T-helper 2 cell treated with Interferon-gamma antibody and Interleukin-4, amounts not matched to agents 5 μg/mL and 100 μg/mL, for 36 hours (primary cell): ENCODE results near the gene PCNX1.

Experiments used
- DNase-seq: peaks from one replicate; pipeline ENCODE4 v3.0.0; 2021; ENCODE audit warnings: low spot score
- H3K27ac Mint-ChIP-seq: one replicate; pipeline ENCODE4 v1.8.0; 2021; ENCODE audit warnings: mild to moderate bottlenecking, mixed read lengths
- H3K27me3 Mint-ChIP-seq: one replicate; pipeline ENCODE4 v1.8.0; 2021; ENCODE audit warnings: low read depth, mixed read lengths
- H3K36me3 Mint-ChIP-seq: one replicate; pipeline ENCODE4 v1.8.0; 2021; ENCODE audit warnings: low read depth, mixed read lengths
- H3K4me1 Mint-ChIP-seq: one replicate; pipeline ENCODE4 v1.8.0; 2021; ENCODE audit warnings: low read depth, mixed read lengths
- H3K4me3 Mint-ChIP-seq: one replicate; pipeline ENCODE4 v1.8.0; 2022; ENCODE audit warnings: mild to moderate bottlenecking, moderate library complexity, mixed read lengths
- H3K9me3 Mint-ChIP-seq: one replicate; pipeline ENCODE4 v1.8.0; 2021; ENCODE audit warnings: mixed read lengths

The PCNX1 gene

DNA sequence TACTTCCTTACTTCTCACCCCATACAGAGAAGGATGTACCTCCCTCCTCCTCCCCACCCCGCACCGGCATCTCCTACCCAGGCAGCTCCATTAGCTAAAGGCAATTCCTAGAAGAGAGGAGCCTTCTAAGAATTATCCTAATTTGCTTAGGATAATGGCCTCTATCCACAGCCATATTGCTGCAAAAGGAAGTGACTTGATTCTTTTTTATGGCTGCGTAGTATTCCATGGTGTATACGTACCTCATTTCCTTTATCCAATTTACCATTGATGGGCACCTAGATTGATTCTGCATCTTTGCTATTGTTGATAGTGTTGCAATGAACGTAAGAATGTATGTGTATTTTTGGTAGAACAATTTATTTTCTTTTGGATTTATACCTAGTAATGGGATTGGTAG lies 189.7 kb downstream of the PCNX1 start:
- H3K27ac Mint-ChIP-seq, result no peak overlapping the region

DNA sequence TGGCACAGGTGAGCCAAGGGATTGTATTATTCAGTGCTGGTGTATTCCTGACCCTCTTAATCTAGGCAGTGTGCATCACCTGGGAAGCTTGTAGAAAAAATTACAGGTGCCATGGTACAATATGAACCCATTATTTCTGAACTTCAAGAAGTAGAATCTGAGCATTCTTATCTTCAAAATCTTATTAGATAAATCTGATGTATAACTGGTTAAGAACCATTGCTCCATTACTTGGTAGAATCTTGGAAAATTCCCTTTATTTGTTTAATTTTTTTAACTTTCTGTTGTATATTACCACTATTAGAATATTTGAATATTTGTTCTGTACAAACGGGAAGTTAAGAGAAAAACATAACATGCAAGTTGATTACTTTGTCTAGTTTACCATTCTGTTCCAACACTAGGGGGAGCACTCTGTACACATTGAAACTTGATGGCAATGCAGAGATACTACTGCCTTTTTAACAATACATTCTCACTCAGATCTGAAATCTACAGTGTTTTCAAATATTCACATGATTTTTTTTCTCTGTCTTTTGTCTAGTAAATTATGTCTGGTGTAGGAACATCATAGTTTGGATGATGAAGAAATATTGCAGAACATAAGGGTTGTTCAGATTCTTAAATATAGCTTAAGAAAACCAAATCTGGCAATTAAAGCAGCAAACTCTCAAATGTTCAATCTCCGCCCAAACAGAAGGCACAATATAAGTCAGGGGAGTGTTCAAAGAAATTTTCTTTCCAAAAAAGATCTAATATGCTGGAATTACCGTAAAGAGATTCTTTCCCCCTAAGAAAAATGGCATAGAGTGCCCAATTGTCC lies 196.6 kb downstream of the PCNX1 start:
- no peak overlapping the region for H3K4me3 Mint-ChIP-seq
- no peaks in the 10 kb centered on the region for H3K27me3 Mint-ChIP-seq
- H3K9me3 Mint-ChIP-seq, result no peaks in the 10 kb centered on the region
- H3K4me1 Mint-ChIP-seq, result peaks cover 5% of the 10 kb centered on the region
- DNase-seq, result no peak
- no peak overlapping the region for H3K27ac Mint-ChIP-seq
- H3K36me3 Mint-ChIP-seq, result peaks cover 29% of the 10 kb centered on the region

More for the DNA sequence above, 189.7 kb downstream of the PCNX1 start:
- Mint-ChIP-seq H3K4me3 (no peak overlapping the region), H3K36me3 (peaks cover 44% of the 10 kb centered on the region), H3K4me1 (peaks cover 2% of the 10 kb centered on the region), H3K9me3 (peaks cover 11% of the 10 kb centered on the region), H3K27me3 (no peaks in the 10 kb centered on the region)
- no peak for DNase-seq

DNA sequence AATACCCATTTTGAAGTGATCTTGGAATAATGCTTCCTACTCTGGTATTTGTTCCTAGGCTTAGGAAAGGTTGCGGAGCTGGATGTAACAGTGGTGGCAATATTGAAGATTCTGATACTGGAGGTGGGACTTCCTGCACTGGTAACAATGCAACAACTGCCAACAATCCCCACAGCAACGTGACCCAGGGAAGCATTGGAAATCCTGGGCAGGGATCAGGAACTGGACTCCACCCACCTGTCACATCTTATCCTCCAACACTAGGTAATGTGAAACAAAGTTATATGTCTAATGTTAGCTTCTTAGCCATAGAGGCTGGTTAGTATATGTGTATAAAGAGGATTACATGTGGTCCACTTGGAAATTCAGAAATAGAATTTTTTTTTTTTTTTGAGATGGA lies 197.9 kb downstream of the PCNX1 start:
- Mint-ChIP-seq H3K4me3 (no peak overlapping the region), H3K4me1 (peaks cover 2% of the 10 kb centered on the region), H3K27ac (no peak overlapping the region), H3K27me3 (no peaks in the 10 kb centered on the region), H3K36me3 (peaks cover 39% of the 10 kb centered on the region), H3K9me3 (no peaks in the 10 kb centered on the region)
- DNase-seq, result no peak

DNA sequence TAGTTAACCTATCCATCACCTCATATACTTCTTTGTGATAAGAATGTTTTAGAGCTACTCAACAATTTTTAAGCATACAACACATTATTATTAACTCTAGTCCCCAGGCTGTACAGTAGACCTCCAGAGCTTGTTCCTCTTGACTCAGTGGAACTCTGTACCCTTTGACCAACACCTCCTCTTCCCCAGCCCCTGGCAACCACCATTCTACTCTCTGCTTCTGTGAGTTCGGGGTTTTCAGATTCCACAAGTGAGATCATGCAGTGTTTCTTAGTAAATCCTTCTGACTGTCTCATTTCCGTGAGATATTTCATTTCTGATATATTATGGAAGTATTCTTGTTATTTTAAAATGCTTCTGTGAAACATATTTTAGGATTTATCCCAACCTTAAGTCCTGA lies 200.7 kb downstream of the PCNX1 start:
- Mint-ChIP-seq H3K4me3 (no peak overlapping the region), H3K4me1 (peaks cover 2% of the 10 kb centered on the region), H3K36me3 (peaks cover 47% of the 10 kb centered on the region), H3K9me3 (no peaks in the 10 kb centered on the region), H3K27me3 (no peaks in the 10 kb centered on the region), H3K27ac (no peak overlapping the region)
- no peak for DNase-seq

DNA sequence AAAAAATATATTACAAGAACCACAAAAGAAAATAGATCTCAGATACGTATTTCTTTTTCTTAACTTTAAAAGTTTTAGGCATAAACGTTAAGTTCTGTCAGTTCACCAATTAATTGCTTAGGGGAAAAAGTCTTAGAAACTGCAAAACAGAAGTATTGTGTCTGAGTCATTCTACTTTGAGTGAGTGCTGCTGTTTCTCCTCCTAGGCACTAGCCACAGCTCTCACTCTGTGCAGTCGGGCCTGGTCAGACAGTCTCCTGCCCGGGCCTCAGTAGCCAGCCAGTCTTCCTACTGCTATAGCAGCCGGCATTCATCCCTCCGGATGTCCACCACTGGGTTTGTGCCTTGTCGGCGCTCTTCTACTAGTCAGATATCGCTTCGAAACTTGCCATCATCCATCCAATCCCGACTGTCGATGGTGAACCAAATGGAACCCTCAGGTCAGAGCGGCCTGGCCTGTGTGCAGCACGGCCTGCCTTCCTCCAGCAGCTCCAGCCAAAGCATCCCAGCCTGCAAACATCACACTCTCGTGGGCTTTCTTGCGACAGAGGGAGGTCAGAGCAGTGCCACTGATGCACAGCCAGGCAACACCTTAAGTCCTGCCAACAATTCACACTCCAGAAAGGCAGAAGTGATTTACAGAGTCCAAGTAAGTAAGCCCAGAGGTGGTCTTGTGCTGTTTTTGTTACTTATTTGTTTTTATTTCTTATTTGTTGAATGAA lies 201.3 kb downstream of the PCNX1 start:
- Mint-ChIP-seq H3K9me3 (no peaks in the 10 kb centered on the region), H3K36me3 (peaks cover 43% of the 10 kb centered on the region), H3K27me3 (no peaks in the 10 kb centered on the region), H3K27ac (no peak overlapping the region), H3K4me1 (peaks cover 2% of the 10 kb centered on the region), H3K4me3 (no peak overlapping the region)
- no peak for DNase-seq

DNA sequence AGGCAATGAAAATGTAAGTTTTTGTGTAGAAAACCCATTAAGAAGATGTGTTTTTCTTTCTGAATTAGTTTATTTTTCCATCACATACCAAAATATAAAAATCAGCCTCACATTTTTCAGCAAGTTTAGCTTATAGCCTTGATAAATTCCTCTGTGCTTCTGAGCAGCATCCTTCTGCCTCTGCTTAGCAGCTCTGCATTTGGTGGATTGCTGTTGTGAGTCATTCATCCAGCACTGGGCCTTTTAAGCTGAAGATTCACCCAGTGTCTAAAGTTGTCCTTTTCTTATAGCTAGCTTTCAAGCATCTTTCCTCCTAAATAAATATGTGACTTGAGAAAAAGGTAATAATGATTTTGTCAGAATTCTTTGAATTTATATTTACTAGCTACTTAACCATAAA lies 206.1 kb downstream of the PCNX1 start:
- H3K4me3 Mint-ChIP-seq, result no peak overlapping the region

DNA sequence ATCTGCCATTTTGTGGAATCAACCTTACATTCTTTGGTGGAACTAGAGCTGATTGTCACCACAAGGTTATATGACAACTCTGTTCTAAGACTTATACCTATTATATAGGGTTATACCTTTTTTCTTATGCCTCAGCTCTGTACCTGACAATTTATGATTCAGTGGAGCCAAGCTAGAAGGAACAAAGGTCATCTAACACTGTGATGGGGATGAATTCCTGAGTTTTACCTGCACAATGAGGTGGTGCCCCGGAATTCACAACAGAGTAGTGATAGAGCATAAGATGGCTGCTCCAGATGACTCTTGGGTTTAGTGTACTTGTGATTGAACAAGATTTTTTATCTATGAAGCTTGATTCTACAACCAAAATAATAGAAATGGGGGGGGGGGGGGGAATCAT lies 207.3 kb downstream of the PCNX1 start:
- H3K36me3 Mint-ChIP-seq, result peaks cover 24% of the 10 kb centered on the region
- H3K4me3 Mint-ChIP-seq, result no peak overlapping the region
- no peak for DNase-seq
- H3K27ac Mint-ChIP-seq, result no peak overlapping the region
- H3K4me1 Mint-ChIP-seq, result peaks cover 7% of the 10 kb centered on the region
- H3K27me3 Mint-ChIP-seq, result no peaks in the 10 kb centered on the region
- H3K9me3 Mint-ChIP-seq, result no peaks in the 10 kb centered on the region

More for the DNA sequence above, 206.1 kb downstream of the PCNX1 start:
- Mint-ChIP-seq H3K27me3 (no peaks in the 10 kb centered on the region), H3K27ac (no peak overlapping the region), H3K4me1 (peaks cover 3% of the 10 kb centered on the region), H3K9me3 (no peaks in the 10 kb centered on the region), H3K36me3 (peaks cover 30% of the 10 kb centered on the region)
- DNase-seq, result no peak

DNA sequence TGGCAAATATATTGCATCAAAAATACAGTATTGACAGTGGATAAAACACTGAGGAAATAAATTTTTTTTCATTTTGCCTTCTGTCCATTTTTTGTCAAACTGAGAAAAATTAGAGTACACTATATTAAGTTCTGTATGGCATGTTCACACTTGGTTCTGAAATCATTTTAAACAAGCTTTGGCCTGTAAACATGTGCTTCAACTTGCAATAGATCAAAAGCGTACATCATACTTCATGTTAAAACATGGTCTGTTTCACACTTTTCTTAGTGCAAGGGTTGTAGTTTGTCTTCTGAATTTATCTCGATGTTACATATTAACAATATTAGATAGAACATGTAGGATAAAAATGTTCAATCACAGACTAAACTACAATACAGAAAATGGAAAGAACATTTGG lies 208.0 kb downstream of the PCNX1 start:
- H3K36me3 Mint-ChIP-seq, result peaks cover 18% of the 10 kb centered on the region
- DNase-seq, result no peak
- no peaks in the 10 kb centered on the region for H3K9me3 Mint-ChIP-seq
- H3K27me3 Mint-ChIP-seq, result no peaks in the 10 kb centered on the region
- H3K27ac Mint-ChIP-seq, result no peak overlapping the region
- no peak overlapping the region for H3K4me3 Mint-ChIP-seq
- peaks cover 7% of the 10 kb centered on the region for H3K4me1 Mint-ChIP-seq

DNA sequence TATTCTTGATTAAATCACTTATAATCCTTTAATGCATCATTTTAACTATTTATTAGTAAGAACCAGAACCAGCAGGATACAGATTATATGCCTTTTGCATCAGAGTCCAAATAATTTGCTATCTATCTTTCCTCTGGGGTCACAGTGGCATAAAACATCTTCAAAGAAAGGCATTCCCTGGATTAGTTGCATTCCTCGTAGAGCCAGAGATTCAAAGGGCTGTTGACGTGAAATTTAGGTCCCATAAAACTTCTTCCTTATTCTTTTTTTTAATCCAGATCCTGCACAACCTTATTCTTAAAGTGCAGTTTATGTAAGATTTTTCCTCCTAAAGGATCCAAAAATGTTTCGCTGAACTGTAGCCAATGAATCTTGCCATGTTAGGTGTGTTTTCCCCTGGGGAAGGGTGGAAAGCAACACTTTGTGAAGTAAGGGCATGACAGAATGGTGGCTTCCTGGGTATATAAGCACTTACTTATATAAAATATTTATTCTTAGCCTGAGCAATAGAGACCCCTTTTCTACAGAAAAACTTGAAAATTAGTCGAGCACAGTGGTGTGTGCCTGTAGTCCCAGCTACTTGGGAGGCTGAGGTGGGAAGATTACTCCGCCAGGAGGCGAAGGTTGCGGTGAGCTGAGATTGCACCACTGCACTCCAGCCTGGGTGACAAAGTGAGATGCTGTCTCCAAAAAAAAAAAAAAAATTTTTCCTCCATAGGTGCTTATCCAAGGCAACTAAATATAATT lies 208.7 kb downstream of the PCNX1 start:
- no peak for DNase-seq
- H3K27me3 Mint-ChIP-seq, result no peaks in the 10 kb centered on the region
- no peaks in the 10 kb centered on the region for H3K9me3 Mint-ChIP-seq
- H3K4me1 Mint-ChIP-seq, result peaks cover 7% of the 10 kb centered on the region
- H3K4me3 Mint-ChIP-seq, result no peak overlapping the region
- no peak overlapping the region for H3K27ac Mint-ChIP-seq
- H3K36me3 Mint-ChIP-seq, result peaks cover 14% of the 10 kb centered on the region

DNA sequence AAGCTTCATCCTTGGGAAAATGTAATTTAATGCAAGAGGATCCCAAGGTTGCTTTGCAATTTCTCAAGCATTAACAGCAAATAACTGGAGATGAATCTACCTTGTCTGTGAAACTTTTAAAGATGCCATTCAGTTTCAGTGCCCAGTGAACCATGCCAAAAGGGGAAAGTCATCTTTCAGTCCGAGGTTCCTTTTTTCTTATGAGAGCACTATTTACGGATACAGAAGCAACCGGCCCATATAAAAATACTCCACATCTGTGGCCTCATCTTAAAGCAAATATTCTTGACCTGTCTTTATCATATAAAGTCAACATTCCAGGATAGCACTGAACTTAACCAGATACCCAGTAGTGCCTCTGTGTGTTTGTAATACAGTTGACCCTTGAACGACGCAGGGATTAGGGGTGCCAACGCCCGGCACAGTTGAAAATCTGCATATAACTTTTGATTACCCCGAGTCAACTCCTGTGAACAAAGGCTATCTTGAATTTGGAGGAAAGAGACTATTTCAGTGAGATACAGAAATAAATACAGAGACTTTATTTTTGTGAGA lies 209.4 kb downstream of the PCNX1 start:
- H3K36me3 Mint-ChIP-seq, result peaks cover 9% of the 10 kb centered on the region
- no peaks in the 10 kb centered on the region for H3K27me3 Mint-ChIP-seq
- H3K4me3 Mint-ChIP-seq, result no peak overlapping the region
- DNase-seq, result no peak
- peaks cover 7% of the 10 kb centered on the region for H3K4me1 Mint-ChIP-seq
- H3K27ac Mint-ChIP-seq, result no peak overlapping the region
- no peaks in the 10 kb centered on the region for H3K9me3 Mint-ChIP-seq

DNA sequence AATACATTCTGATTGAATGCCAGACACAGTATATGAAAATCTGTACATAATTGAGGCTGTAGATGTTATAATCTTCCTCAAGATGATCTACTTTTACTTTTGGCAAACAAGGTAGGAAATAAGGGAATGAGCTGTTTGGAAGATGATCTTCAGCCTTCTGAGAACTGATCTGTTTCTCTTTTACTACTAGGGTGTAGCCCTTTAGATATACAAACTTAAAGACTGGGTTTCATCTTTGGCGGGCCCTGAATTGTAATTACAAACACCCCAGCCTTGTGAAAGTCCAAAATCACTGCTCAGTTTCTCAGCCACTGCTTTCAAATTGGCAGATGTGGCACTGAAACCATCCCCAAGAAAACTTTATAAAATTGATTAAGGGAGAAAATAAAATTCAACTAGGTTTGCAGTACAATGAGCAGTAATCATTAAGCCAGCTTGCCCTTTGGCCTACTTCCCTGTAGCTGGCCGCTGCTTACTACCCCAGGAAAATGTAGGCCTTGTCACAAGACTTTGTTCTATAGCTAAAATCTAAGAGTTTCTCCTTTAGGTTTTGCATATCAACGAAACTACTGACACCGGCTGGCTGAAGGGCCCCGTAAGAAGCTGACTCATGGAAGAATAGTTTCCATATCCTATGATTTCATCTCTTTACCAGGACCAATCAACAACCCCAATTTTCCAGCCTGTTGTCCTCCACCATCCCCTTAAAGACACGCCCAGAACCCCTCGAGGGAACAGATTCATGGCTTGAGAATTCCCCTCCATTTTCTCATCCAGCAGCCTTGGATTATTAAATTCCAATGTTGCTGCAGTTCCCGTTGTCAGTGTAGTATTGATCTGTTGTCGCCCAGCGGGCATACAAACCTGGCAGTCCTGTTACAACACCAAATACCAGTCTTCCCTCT lies 210.8 kb downstream of the PCNX1 start:
- no peaks in the 10 kb centered on the region for H3K9me3 Mint-ChIP-seq
- no peak overlapping the region for H3K4me3 Mint-ChIP-seq
- peaks cover 9% of the 10 kb centered on the region for H3K36me3 Mint-ChIP-seq
- H3K27me3 Mint-ChIP-seq, result no peaks in the 10 kb centered on the region
- no peak for DNase-seq
- H3K27ac Mint-ChIP-seq, result no peak overlapping the region
- H3K4me1 Mint-ChIP-seq, result peaks cover 7% of the 10 kb centered on the region

DNA sequence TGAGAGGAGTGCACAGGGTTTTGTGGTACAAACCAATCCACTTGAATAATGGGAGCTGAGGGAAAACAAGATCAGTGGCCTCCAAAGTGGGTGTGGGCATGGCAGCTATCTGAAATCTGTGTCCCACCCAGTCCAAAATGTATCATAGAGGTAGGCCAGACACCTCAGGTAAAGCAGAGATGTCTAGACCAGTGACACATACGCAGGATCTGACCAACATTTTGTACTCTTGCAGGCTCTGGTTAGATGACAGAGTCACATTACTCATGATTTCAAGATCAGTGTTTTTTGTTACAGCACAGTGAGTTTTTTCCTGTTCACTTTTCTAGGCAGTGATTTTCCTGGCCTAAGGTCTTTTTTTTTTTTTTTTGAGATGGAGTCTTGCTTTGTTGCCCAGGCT lies 211.8 kb downstream of the PCNX1 start:
- H3K27me3 Mint-ChIP-seq, result no peaks in the 10 kb centered on the region
- peaks cover 6% of the 10 kb centered on the region for H3K36me3 Mint-ChIP-seq
- H3K4me3 Mint-ChIP-seq, result no peak overlapping the region
- no peaks in the 10 kb centered on the region for H3K9me3 Mint-ChIP-seq
- peaks cover 7% of the 10 kb centered on the region for H3K4me1 Mint-ChIP-seq
- H3K27ac Mint-ChIP-seq, result no peak overlapping the region
- peak; percentile 26 for DNase-seq

DNA sequence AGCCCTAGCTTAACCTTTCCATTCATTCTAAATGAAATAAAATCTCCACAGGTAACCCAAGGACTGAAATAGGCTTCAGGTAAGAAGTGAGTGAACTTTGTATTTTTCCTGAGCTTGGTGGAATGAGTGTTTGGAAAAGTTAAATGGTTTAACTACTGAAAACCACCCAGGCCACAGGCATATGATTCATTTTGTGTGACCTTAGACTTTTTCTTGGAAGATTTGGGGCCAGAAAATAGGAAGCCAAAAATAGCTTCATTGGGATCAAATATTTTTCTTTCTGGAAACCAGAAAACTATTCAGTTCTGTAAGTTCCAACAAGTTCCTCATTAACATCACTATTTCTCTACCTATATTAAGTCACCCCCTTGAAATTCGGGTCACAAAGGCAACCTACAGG lies 212.6 kb downstream of the PCNX1 start:
- DNase-seq, result no peak
- H3K4me3 Mint-ChIP-seq, result no peak overlapping the region
- H3K4me1 Mint-ChIP-seq, result peaks cover 7% of the 10 kb centered on the region
- no peaks in the 10 kb centered on the region for H3K9me3 Mint-ChIP-seq
- no peak overlapping the region for H3K27ac Mint-ChIP-seq
- no peaks in the 10 kb centered on the region for H3K27me3 Mint-ChIP-seq
- peaks cover 4% of the 10 kb centered on the region for H3K36me3 Mint-ChIP-seq
